Ishikawa (cell line): ENCODE measurements around the gene CHM.

Experiments used
- CEBPB ChIP-seq: IDR thresholded peaks from 2 replicates; pipeline ENCODE4 v1.6.1; 2012
- CREB1 ChIP-seq: IDR thresholded peaks from 2 replicates; pipeline ENCODE4 v1.6.1; 2012; ENCODE audit warnings: low read depth
- EGR1 ChIP-seq: IDR thresholded peaks from 2 replicates; pipeline ENCODE4 v1.6.1; 2012
- EP300 ChIP-seq: IDR thresholded peaks from 2 replicates; pipeline ENCODE4 v1.6.1; 2012; ENCODE audit warnings: borderline replicate concordance
- FOXM1 ChIP-seq: IDR thresholded peaks from 2 replicates; pipeline ENCODE4 v1.6.1; 2012; ENCODE audit warnings: low read depth, borderline replicate concordance
- MAX ChIP-seq: IDR thresholded peaks from 2 replicates; pipeline ENCODE4 v1.6.1; 2012
- NFIC ChIP-seq: IDR thresholded peaks from 2 replicates; pipeline ENCODE4 v1.6.1; 2012
- RAD21 ChIP-seq: IDR thresholded peaks from 2 replicates; pipeline ENCODE4 v1.6.1; 2012; ENCODE audit warnings: low read depth
- REST ChIP-seq: IDR thresholded peaks from 2 replicates; pipeline ENCODE4 v1.6.1; 2012; ENCODE audit warnings: low read depth, mild to moderate bottlenecking
- TAF1 ChIP-seq: IDR thresholded peaks from 2 replicates; pipeline ENCODE4 v1.6.1; 2012; ENCODE audit warnings: low read depth, mild to moderate bottlenecking
- TCF12 ChIP-seq: IDR thresholded peaks from 2 replicates; pipeline ENCODE4 v1.6.1; 2012; ENCODE audit warnings: low read depth
- TEAD4 ChIP-seq: IDR thresholded peaks from 2 replicates; pipeline ENCODE4 v1.6.1; 2012
- USF1 ChIP-seq: IDR thresholded peaks from 2 replicates; pipeline ENCODE4 v1.6.1; 2012
- YY1 ChIP-seq: IDR thresholded peaks from 2 replicates; pipeline ENCODE4 v1.6.1; 2012; ENCODE audit warnings: low read depth
- ZBTB7A ChIP-seq: IDR thresholded peaks from 2 replicates; pipeline ENCODE4 v1.6.1; 2012; ENCODE audit warnings: low read depth

Gene CHM

GRCh38 chrX:85828771-85829170 lies 218.6 kb downstream of the CHM start:
- TF ChIP-seq CEBPB (no peak), TCF12 (no peak), CREB1 (no peak), EGR1 (no peak), EP300 (no peak), FOXM1 (no peak), TAF1 (no peak), REST (no peak), YY1 (no peak), TEAD4 (no peak), MAX (no peak), NFIC (no peak), USF1 (no peak), ZBTB7A (no peak), RAD21 (no peak)

GRCh38 chrX:85815203-85815751 lies 232.1 kb downstream of the CHM start:
- TF ChIP-seq EP300 (no peak), YY1 (no peak), NFIC (no peak), FOXM1 (no peak), TCF12 (no peak), TEAD4 (no peak), MAX (no peak), EGR1 (no peak), CREB1 (no peak), RAD21 (no peak), CEBPB (no peak), USF1 (no peak), REST (no peak), TAF1 (no peak), ZBTB7A (no peak)
